ENCODE measurements around the gene NAT14. TPM values are rescaled to one million over a fixed set of nuclear protein-coding genes. Genes with fewer than 3 reads are reported as not detected.

Gene NAT14
- total RNA-seq, 1 experiment from 2014 or later, result 55.3 TPM

GRCh38 chr19:55465460-55466240, 19.3 kb upstream of the NAT14 start:
- CTCF ChIA-PET, result no interaction called here
- H3K27me3 ChIP-seq (ENCODE audit: insufficient read depth, low read length), result no peaks in the 10 kb centered on the region
- peaks cover 0 to 3% of the 10 kb centered on the region in 2 experiments; a peak in 1 of 4 replicates for H3K36me3 ChIP-seq (ENCODE audit: control insufficient read depth in 1 of 2, insufficient read depth in 2 of 2, low read length in 2 of 2)
- no peak overlapping the region for H2AFZ ChIP-seq (ENCODE audit: low read depth, low read length, poor library complexity, severe bottlenecking)
- intact Hi-C loops (cut with micrococcal nuclease), result no loop called here
- BruUV-seq (replicated peaks), result no TSS peak
- H3K9me2 ChIP-seq (ENCODE audit: insufficient read depth), result no peaks in the 10 kb centered on the region
- TF ChIP-seq FOSL1 (IDR thresholded peaks at IDR 0.05; ENCODE audit: low read depth), result no peak
- peak; percentile 54; the same call in 1 of the 2 replicates for TF ChIP-seq POLR2AphosphoS5 (IDR thresholded peaks at IDR 0.05; ENCODE audit: low read depth, low read length)
- H3K9me3 ChIP-seq (ENCODE audit: control insufficient read depth in 1 of 2, insufficient read depth in 1 of 2, low read depth in 1 of 2, low read length in 2 of 2), result no peaks in the 10 kb centered on the region
- H3K4me1 ChIP-seq (ENCODE audit: control insufficient read depth in 1 of 2, insufficient read depth in 2 of 2, low read length in 2 of 2), result peaks cover 15 to 39% of the 10 kb centered on the region in 2 experiments
- no peak for DNase-seq (ENCODE audit: low read depth, low spot score)
- H3K79me2 ChIP-seq (ENCODE audit: insufficient read depth, low read length), result peaks cover 13% of the 10 kb centered on the region; the same call in 1 of the 2 replicates
- POLR2A ChIA-PET, result no interaction called here
- H3K4me2 ChIP-seq (ENCODE audit: low read length), result no peak overlapping the region
- no peak for ATAC-seq
- no peaks in the 10 kb centered on the region for H4K20me1 ChIP-seq (ENCODE audit: insufficient read depth)
- H3K9ac ChIP-seq (ENCODE audit: low read length), result no peak overlapping the region
- no peak overlapping the region for H3K27ac ChIP-seq (ENCODE audit: low read depth, low read length)
- RAD21 ChIA-PET (ENCODE audit: low non-redundant PET in 1 of 2, low total read pairs in 2 of 2, uncharacterized antibody in 2 of 2, unreplicated experiment in 2 of 2), result interaction anchor here in 1 of 2 experiments (0.5 to 0.7 kb wide), 2 partner anchors 167 to 188 kb away, joined by 3 to 4 read pairs; no protein-coding TSS in a partner anchor
- H3K4me3 ChIP-seq (replicated peaks in 1 of 2; ENCODE audit: low read depth in 1 of 2, low read length in 2 of 2), result no peak overlapping the region

GRCh38 chr19:55466241-55466614, 18.8 kb upstream of the NAT14 start:
- Histone ChIP-seq H3K27me3 (ENCODE audit: insufficient read depth, low read length) (no peaks in the 10 kb centered on the region), H3K9me3 (ENCODE audit: control insufficient read depth in 1 of 2, insufficient read depth in 1 of 2, low read depth in 1 of 2, low read length in 2 of 2) (no peaks in the 10 kb centered on the region), H4K20me1 (ENCODE audit: insufficient read depth) (no peaks in the 10 kb centered on the region), H3K4me3 (replicated peaks in 1 of 2; ENCODE audit: low read depth in 1 of 2, low read length in 2 of 2) (no peak overlapping the region), H3K79me2 (ENCODE audit: insufficient read depth, low read length) (peaks cover 16% of the 10 kb centered on the region), H3K27ac (ENCODE audit: low read depth, low read length) (no peak overlapping the region), H3K4me1 (ENCODE audit: control insufficient read depth in 1 of 2, insufficient read depth in 2 of 2, low read length in 2 of 2) (peaks cover 15 to 38% of the 10 kb centered on the region in 2 experiments; a peak in 3 of 4 replicates), H3K4me2 (ENCODE audit: low read length) (no peak overlapping the region), H3K9me2 (ENCODE audit: insufficient read depth) (no peaks in the 10 kb centered on the region), H3K9ac (ENCODE audit: low read length) (no peak overlapping the region), H3K36me3 (ENCODE audit: control insufficient read depth in 1 of 2, insufficient read depth in 2 of 2, low read length in 2 of 2) (peaks cover 0 to 9% of the 10 kb centered on the region in 2 experiments; a peak in 2 of 4 replicates), H2AFZ (ENCODE audit: low read depth, low read length, poor library complexity, severe bottlenecking) (no peak overlapping the region)
- DNase-seq (ENCODE audit: low read depth, low spot score) (no peak), ATAC-seq (no peak)
- ChIA-PET RAD21 (ENCODE audit: low non-redundant PET in 1 of 2, low total read pairs in 2 of 2, uncharacterized antibody in 2 of 2, unreplicated experiment in 2 of 2) (interaction anchor here in 1 of 2 experiments (0.6 to 0.7 kb wide), 2 partner anchors 40 to 166 kb away, joined by 3 read pairs; no protein-coding TSS in a partner anchor), CTCF (no interaction called here), POLR2A (interaction anchor here (1.6 kb wide), 1 partner anchor 10 kb away, joined by 4 read pairs; the partner anchor contains the start of gene ZNF628)
- intact Hi-C loops (cut with micrococcal nuclease), result no loop called here
- no TSS peak for BruUV-seq (replicated peaks)
- TF ChIP-seq, protein P1, sequence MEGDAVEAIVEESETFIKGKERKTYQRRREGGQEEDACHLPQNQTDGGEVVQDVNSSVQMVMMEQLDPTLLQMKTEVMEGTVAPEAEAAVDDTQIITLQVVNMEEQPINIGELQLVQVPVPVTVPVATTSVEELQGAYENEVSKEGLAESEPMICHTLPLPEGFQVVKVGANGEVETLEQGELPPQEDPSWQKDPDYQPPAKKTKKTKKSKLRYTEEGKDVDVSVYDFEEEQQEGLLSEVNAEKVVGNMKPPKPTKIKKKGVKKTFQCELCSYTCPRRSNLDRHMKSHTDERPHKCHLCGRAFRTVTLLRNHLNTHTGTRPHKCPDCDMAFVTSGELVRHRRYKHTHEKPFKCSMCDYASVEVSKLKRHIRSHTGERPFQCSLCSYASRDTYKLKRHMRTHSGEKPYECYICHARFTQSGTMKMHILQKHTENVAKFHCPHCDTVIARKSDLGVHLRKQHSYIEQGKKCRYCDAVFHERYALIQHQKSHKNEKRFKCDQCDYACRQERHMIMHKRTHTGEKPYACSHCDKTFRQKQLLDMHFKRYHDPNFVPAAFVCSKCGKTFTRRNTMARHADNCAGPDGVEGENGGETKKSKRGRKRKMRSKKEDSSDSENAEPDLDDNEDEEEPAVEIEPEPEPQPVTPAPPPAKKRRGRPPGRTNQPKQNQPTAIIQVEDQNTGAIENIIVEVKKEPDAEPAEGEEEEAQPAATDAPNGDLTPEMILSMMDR (IDR thresholded peaks at IDR 0.05 in 2 of 3, conservative IDR thresholded peaks at IDR 0.05 in 1 of 3; ENCODE audit: borderline replicate concordance in 1 of 3, insufficient read depth in 1 of 3, low read depth in 2 of 3, low read length in 2 of 3), result no peak
- TF ChIP-seq RAD21 (IDR thresholded peaks at IDR 0.05; ENCODE audit: low read depth) (no peak), EGR1 (IDR thresholded peaks at IDR 0.05; ENCODE audit: low read depth) (no peak), YY1 (IDR thresholded peaks at IDR 0.05; ENCODE audit: extremely low read depth, insufficient replicate concordance, low read depth, low read length) (no peak), ZFX (IDR thresholded peaks at IDR 0.05) (no peak), ZNF274 (IDR thresholded peaks at IDR 0.05; ENCODE audit: low read depth, low read length) (no peak), ELF1 (IDR thresholded peaks at IDR 0.05; ENCODE audit: borderline replicate concordance, low read depth) (no peak; the same call in 1 of the 2 replicates), ATF3 (IDR thresholded peaks at IDR 0.05) (no peak), SRF (IDR thresholded peaks at IDR 0.05; ENCODE audit: low read depth) (no peak), EZH2 (IDR thresholded peaks at IDR 0.05) (no peak), TCF7L2 (IDR thresholded peaks at IDR 0.05; ENCODE audit: borderline replicate concordance, extremely low read depth, insufficient read depth, insufficient read length) (no peak)
